ENCODE results near the gene FOXD2. TPM values are rescaled to one million over a fixed set of nuclear protein-coding genes. Genes with fewer than 3 reads are reported as not detected.

FOXD2 gene
- total RNA-seq, 1 experiment from 2014 or later, result 0.17 TPM

DNA sequence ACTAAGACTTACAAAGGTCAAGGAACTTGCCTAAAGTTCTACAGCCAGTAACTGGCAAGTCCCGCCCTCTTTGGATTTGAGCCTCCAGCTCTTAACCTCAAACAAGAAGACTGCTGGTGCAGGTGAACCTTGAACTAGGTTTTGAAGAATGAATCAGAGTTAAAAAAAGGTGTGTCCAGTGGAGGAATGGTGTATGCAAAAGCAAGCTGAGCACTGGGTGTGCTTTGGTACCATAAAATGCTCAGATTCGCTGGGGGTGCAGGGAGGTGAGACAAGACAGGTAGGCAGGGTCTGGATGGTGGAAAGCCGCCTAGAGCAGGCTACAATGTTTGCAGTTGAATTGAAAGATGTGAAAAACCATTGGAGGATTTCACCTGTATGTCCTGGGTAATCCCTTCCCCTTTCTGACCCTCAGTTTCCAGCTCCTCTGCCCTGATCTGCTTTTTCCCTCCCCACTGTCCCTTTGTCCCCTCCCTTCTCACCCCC lies 39.8 kb downstream of the FOXD2 start:
- POLR2A ChIA-PET (ENCODE audit: low non-redundant PET), result no interaction called here
- Histone ChIP-seq H3K36me3 (ENCODE audit: insufficient read depth, low read length, poor library complexity, severe bottlenecking) (no peaks in the 10 kb centered on the region), H3K4me1 (ENCODE audit: insufficient read depth, low read length, poor library complexity, severe bottlenecking) (no peaks in the 10 kb centered on the region), H3K9me3 (ENCODE audit: low read depth, low read length, poor library complexity, severe bottlenecking) (no peaks in the 10 kb centered on the region), H3K27me3 (replicated peaks; ENCODE audit: insufficient read depth, low read depth, low read length, poor library complexity) (peaks cover 15% of the 10 kb centered on the region), H3K27ac (ENCODE audit: low read depth, low read length, poor library complexity, severe bottlenecking) (no peak overlapping the region), H3K4me3 (ENCODE audit: low read depth, low read length, poor library complexity, severe bottlenecking) (no peak overlapping the region)
- intact Hi-C loops (cut with micrococcal nuclease; ENCODE audit: unreplicated experiment), result no loop called here
- CTCF ChIA-PET, result no interaction called here
- BruUV-seq (replicated peaks), result no TSS peak
- no peak for DNase-seq (ENCODE audit: low spot score)
- TF ChIP-seq EZH2 (IDR thresholded peaks at IDR 0.05; ENCODE audit: borderline replicate concordance, low read depth, low read length, poor library complexity, severe bottlenecking) (no peak), CTCF (conservative IDR thresholded peaks at IDR 0.05; ENCODE audit: low read depth, low read length) (no peak)

GRCh38 chr1:47478090-47478489 lies 40.2 kb downstream of the FOXD2 start:
- no TSS peak for BruUV-seq (replicated peaks)
- Histone ChIP-seq H3K36me3 (ENCODE audit: insufficient read depth, low read length, poor library complexity, severe bottlenecking) (no peaks in the 10 kb centered on the region), H3K4me3 (ENCODE audit: low read depth, low read length, poor library complexity, severe bottlenecking) (no peak overlapping the region), H3K27me3 (replicated peaks; ENCODE audit: insufficient read depth, low read depth, low read length, poor library complexity) (peaks cover 15% of the 10 kb centered on the region), H3K9me3 (ENCODE audit: low read depth, low read length, poor library complexity, severe bottlenecking) (no peaks in the 10 kb centered on the region), H3K4me1 (ENCODE audit: insufficient read depth, low read length, poor library complexity, severe bottlenecking) (no peaks in the 10 kb centered on the region), H3K27ac (ENCODE audit: low read depth, low read length, poor library complexity, severe bottlenecking) (no peak overlapping the region)
- intact Hi-C loops (cut with micrococcal nuclease; ENCODE audit: unreplicated experiment), result no loop called here
- ChIA-PET CTCF (no interaction called here), POLR2A (ENCODE audit: low non-redundant PET) (no interaction called here)
- TF ChIP-seq EZH2 (IDR thresholded peaks at IDR 0.05; ENCODE audit: borderline replicate concordance, low read depth, low read length, poor library complexity, severe bottlenecking) (no peak), CTCF (conservative IDR thresholded peaks at IDR 0.05; ENCODE audit: low read depth, low read length) (no peak)
- DNase-seq (ENCODE audit: low spot score), result no peak

DNA sequence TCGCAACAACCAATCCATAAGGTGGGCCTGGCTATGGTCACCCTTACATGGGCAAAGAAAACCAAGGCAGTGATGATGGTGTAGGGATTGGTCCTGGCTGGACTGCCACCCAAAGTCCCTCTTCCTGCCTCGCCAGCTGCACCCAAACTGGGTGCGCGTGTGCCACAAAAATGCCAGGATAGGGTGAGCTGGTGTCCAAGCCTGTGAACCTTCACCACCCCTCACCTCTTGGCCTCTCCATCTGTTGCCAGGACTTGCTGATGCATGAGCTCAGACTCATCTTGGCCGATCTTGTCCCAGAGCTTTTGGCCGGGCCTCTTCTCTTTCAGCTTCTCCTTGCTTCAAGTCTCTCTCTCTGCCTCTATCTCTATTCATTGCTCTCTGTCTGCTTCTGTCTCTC lies 41.8 kb downstream of the FOXD2 start:
- Histone ChIP-seq H3K36me3 (ENCODE audit: insufficient read depth, low read length, poor library complexity, severe bottlenecking) (no peaks in the 10 kb centered on the region), H3K27ac (ENCODE audit: low read depth, low read length, poor library complexity, severe bottlenecking) (no peak overlapping the region), H3K27me3 (replicated peaks; ENCODE audit: insufficient read depth, low read depth, low read length, poor library complexity) (peaks cover 11% of the 10 kb centered on the region), H3K4me3 (ENCODE audit: low read depth, low read length, poor library complexity, severe bottlenecking) (no peak overlapping the region), H3K9me3 (ENCODE audit: low read depth, low read length, poor library complexity, severe bottlenecking) (no peaks in the 10 kb centered on the region), H3K4me1 (ENCODE audit: insufficient read depth, low read length, poor library complexity, severe bottlenecking) (no peaks in the 10 kb centered on the region)
- BruUV-seq (replicated peaks), result no TSS peak
- ChIA-PET POLR2A (ENCODE audit: low non-redundant PET) (no interaction called here), CTCF (no interaction called here)
- DNase-seq (ENCODE audit: low spot score), result no peak
- intact Hi-C loops (cut with micrococcal nuclease; ENCODE audit: unreplicated experiment), result no loop called here
- no peak for TF ChIP-seq CTCF (conservative IDR thresholded peaks at IDR 0.05; ENCODE audit: low read depth, low read length)
- no peak for TF ChIP-seq EZH2 (IDR thresholded peaks at IDR 0.05; ENCODE audit: borderline replicate concordance, low read depth, low read length, poor library complexity, severe bottlenecking)
